ENCODE measurements around the gene PTGR3. TPM values are rescaled to one million over a fixed set of nuclear protein-coding genes. Genes with fewer than 3 reads are reported as not detected.

The PTGR3 gene
- total and polyA plus RNA-seq, 2 experiments from 2014 or later: 17.4 to 21.1 TPM

GRCh38 chr18:75204269-75204731, 4.6 kb downstream of the PTGR3 start:
- TF ChIP-seq CTCF (IDR thresholded peaks at IDR 0.05; ENCODE audit: low read depth, low read length): no peak
- Histone ChIP-seq H3K36me3 (no peaks in the 10 kb centered on the region), H3K9me3 (ENCODE audit: low read depth) (no peaks in the 10 kb centered on the region), H3K27me3 (peaks cover 57% of the 10 kb centered on the region), H3K27ac (no peak overlapping the region), H3K4me1 (ENCODE audit: low read depth) (peaks cover 8% of the 10 kb centered on the region), H3K4me3 (peak overlapping the region; percentile 30)
- peak; percentile 40 to 45 for DNase-seq (ENCODE audit: low read depth in 1 of 2, low spot score in 1 of 2)

GRCh38 chr18:75203416-75204268, 5.3 kb downstream of the PTGR3 start:
- DNase-seq (ENCODE audit: low read depth in 1 of 2, low spot score in 1 of 2): peak in 1 of 2 donors; percentile 21
- no peak for TF ChIP-seq CTCF (IDR thresholded peaks at IDR 0.05; ENCODE audit: low read depth, low read length)
- H3K9me3 ChIP-seq (ENCODE audit: low read depth): no peaks in the 10 kb centered on the region
- peak overlapping the region; percentile 30 for H3K4me3 ChIP-seq
- no peak overlapping the region for H3K27ac ChIP-seq
- peaks cover 57% of the 10 kb centered on the region for H3K27me3 ChIP-seq
- no peaks in the 10 kb centered on the region for H3K36me3 ChIP-seq
- H3K4me1 ChIP-seq (ENCODE audit: low read depth): peaks cover 8% of the 10 kb centered on the region

GRCh38 chr18:75202696-75203365, 6.1 kb downstream of the PTGR3 start:
- Histone ChIP-seq H3K4me1 (ENCODE audit: low read depth) (peaks cover 8% of the 10 kb centered on the region), H3K4me3 (no peak overlapping the region), H3K27ac (no peak overlapping the region), H3K36me3 (no peaks in the 10 kb centered on the region), H3K9me3 (ENCODE audit: low read depth) (no peaks in the 10 kb centered on the region), H3K27me3 (peaks cover 53% of the 10 kb centered on the region)
- DNase-seq (ENCODE audit: low read depth in 1 of 2, low spot score in 1 of 2): no peak
- TF ChIP-seq CTCF (IDR thresholded peaks at IDR 0.05; ENCODE audit: low read depth, low read length): no peak

- Histone ChIP-seq H3K27ac (no peak overlapping the region), H3K4me3 (no peak overlapping the region), H3K36me3 (no peaks in the 10 kb centered on the region), H3K27me3 (peaks cover 40% of the 10 kb centered on the region), H3K9me3 (ENCODE audit: low read depth) (no peaks in the 10 kb centered on the region), H3K4me1 (ENCODE audit: low read depth) (no peaks in the 10 kb centered on the region)
- DNase-seq (ENCODE audit: low read depth in 1 of 2, low spot score in 1 of 2): no peak
- no peak for TF ChIP-seq CTCF (IDR thresholded peaks at IDR 0.05; ENCODE audit: low read depth, low read length)
Observed at GRCh38 chr18:75201282-75202270, 7.4 kb downstream of the PTGR3 start.
